ENCODE data around the gene NIF3L1.
A peak's percentile ranks its signal among the peaks of the same experiment; 100 is the strongest.

NIF3L1 gene, protein sequence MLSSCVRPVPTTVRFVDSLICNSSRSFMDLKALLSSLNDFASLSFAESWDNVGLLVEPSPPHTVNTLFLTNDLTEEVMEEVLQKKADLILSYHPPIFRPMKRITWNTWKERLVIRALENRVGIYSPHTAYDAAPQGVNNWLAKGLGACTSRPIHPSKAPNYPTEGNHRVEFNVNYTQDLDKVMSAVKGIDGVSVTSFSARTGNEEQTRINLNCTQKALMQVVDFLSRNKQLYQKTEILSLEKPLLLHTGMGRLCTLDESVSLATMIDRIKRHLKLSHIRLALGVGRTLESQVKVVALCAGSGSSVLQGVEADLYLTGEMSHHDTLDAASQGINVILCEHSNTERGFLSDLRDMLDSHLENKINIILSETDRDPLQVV

DNA sequence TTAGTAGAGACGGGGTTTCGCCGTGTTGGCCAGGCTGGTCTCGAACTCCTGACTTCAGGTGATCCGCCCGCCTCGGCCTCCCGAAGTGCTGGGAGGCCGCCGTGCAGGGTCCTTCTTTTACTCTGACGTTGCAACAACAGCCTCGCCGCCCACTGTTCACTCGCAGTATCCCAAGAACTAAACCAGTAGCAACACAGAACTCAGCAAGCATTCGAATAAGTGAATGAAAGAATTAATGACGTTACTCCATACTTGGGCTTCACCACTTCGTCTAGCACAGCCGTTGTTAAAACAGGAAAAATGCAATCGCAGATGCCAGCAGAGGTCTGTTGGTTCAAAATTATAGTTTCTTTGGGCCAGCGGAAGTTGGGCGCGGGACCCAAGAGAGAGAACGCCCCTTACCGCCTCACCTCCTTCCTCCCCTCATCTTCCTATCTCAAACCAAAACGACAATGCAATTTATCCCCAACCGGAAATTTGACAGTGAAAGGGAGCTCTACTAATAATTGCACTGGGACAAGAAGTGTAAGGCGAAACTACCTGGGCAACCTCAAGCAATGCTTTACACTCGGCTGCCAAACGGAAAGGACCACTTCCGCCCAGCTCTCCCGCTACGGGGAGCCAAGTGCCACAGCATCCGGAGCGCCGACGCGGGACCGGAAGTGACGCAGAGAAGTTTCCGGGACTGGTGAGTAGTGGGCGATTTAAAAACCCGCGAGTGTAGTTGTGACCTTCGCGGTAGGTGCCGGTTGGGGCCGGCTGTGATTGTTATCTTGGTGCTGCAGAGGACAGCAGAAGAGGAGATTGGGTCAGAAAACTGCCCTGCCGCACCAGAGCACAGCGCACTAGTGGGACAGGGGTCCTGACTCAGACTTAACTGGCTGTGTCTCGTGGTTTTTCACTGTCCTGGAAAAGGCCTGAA, at the start of gene NIF3L1, which contains the start of gene PPIL3:
NIF3L1 (plus strand) TSS at position 668 of the 922 bp plus-strand sequence. CDS start 2,573 bp downstream, outside the sequence.
PPIL3 (minus strand) TSS at position 374 of the 922 bp plus-strand sequence. CDS start 1,462 bp downstream, outside the sequence.
- peak; percentile 79 for DNase-seq

DNA sequence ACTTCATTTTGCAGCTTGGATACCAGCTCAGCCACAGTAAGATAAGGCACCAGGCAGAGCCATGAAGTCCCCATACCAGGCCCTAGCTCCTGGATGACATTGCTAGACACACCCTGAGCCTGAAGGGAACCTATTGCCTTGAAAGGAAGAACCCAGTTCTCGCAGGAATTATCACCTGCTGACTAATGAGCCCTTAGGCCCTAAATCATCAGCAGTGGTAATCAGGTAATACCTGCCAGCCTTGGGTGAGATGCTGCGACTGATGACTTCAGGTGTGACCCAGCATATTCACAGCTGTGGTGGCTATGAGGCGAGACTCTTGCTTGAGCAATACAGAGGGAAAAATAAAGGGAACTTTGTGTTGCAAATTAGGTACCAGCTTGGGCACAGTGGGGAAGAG, 49.7 kb upstream of the NIF3L1 start:
- DNase-seq = no peak

DNA sequence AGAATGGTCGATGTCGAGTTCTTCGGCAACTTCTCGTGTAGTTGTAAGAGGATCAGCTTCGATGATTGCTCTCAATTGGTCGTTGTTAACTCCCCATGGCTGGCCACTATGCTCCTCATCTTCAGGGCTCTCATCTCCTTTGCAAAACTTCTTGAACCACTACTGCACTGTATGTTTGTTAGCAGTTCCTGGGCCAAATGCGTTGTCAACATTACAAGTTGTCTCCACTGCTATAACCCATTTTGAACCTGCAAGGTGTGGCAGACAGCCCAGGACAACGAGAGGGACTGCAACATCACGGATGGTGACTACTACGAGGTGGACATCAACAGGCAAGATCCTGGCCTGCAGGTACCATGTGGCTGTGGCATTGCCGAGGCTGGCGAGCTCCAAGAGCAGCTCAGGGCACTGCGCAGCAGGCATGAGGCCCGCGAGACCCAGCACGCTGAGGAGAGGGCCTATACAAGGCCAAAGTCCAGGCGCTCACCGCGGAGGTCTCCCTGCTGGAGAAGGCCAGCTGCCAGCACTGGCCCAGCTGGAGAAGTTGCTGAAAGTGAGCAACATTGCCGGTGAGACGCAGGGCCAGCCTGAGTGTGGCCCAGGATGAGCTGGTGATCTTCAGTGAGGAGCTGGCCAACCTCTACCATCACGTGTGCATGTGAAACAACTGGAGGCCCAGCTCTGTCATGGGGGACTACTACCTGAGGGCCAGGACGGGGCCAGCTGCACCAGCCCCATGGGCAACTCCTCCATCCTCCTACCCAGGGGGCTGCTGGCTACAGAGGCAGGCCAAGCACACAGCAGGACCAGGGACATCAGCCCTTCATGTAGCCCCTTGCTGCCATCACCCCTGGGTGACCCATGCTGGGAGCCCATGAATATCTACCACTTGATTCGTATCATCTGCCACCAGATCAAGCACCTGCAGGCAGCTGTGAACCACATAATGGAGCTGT, 44.9 kb upstream of the NIF3L1 start:
- no peak for DNase-seq

DNA sequence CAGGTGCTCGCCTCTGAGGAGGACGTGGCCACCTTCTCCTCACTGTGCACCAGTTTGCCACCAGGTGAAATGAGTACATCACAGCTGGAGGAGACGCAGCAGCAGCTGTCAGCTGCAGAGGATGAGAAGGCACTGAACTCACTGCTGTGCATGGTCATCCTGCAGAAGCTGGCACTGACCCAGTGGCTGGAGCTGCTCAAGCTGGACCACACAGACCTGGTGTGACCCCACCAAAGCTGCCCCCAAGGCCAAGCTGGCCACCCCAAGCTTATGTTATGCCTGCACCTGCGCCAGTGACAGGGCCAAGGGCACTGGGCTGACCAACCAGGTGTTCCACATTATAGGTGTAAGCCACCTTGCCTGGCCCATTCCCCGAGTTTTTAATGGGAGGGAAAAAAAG, 44.0 kb upstream of the NIF3L1 start:
- no peak for DNase-seq

DNA sequence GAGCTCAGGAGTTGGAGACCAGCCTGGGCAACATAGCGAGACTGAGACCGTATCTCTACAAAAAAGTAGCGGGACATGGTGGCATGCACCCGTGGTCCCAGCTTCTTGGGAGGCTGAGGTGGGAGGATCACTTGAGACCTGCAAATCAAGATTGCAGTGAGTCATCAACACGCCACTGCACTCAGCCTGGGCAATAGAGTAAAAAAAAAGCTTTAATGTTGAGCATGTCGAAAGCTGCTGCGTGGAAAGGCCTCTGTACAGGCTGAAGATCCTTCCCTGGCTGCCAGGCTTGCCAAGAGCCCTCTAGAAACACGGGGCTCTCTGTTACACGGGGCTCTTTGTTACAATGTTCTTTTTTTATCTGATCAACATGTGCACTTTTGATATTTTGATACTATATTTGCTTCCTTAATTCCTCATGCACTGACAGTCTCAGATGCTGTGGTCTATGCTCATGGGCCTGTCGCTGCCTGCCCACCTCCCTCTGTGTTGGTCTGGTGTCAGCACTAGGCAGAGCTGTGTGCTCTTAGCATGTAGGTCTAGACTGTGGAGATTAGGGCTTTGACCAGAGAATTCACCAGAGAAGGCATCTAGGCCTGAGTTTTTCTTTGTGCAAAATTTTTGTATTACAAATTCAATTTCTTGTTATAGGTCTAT, 43.4 kb upstream of the NIF3L1 start:
- no peak for DNase-seq

DNA sequence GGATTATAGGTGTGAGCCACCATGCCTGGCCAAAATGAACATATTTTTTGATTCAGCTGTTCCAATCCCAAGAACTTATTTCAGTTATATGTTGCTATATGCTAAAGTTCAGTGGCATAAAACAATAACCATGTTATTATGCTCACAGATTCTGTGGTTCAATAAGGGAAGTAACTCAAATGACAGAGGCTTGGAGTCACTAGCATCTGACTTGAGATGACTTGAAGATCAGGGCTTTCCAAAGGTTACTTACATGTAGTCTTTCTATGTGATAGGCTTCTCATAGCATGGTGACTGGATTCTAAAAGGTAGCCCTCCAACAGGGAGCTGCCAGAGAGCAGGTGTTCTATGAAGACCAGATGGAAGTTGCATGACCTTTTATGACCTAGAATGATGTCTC, 41.9 kb upstream of the NIF3L1 start:
- DNase-seq = no peak

DNA sequence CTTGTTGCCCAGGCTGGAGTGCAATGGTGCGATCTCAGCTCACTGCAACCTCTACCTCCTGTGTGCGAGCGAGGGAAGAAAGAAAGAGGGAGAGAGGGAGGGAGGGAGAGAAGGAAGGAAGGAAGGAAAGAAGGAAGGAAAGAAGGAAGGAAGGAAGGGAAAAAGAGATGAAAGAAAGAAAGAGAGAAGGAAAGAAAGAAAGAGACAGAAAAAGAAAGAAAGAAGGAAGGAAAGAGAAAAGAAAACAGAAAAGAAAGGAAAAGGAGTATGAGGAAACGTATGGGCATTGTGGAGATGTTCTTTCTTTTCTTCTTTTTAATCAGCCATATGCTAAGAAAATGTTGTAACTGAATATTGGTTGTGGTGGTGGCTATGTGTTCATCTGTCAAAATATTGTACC, 41.2 kb upstream of the NIF3L1 start:
- DNase-seq = no peak

DNA sequence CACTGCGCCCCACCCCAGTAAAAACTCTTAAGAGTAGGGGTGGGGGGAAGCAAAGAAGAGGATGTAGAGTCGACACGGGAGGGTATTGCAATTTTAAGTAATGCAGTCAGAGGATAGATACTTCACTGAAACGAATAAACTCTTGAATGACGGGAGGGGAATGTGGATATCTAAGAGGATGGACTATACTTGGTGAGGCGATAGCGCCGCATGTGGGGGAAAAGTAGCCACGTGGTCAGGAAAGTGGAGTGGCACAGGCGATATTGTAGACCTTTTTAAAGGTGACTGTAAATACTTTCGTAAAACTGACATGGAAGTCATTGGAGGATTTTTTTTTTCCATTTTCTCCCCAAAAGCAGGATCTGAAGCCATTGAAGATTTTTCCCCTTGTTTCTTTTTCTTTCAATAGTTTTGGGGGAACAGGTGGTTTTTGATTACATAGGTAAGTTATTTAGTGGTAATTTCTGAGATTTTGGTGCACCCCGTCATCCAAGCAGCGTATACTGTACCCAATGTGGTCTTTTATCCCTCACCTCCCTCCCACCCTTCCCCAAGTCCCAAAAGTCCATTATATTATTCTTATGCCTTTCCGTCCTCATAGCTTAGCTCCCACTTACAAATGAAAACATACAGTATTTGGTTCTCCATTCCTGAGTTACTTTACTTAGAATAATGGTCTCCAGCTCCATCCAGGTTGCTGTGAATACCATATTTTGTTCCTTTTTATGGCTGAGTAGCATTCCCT, 38.5 kb upstream of the NIF3L1 start:
- DNase-seq = no peak

DNA sequence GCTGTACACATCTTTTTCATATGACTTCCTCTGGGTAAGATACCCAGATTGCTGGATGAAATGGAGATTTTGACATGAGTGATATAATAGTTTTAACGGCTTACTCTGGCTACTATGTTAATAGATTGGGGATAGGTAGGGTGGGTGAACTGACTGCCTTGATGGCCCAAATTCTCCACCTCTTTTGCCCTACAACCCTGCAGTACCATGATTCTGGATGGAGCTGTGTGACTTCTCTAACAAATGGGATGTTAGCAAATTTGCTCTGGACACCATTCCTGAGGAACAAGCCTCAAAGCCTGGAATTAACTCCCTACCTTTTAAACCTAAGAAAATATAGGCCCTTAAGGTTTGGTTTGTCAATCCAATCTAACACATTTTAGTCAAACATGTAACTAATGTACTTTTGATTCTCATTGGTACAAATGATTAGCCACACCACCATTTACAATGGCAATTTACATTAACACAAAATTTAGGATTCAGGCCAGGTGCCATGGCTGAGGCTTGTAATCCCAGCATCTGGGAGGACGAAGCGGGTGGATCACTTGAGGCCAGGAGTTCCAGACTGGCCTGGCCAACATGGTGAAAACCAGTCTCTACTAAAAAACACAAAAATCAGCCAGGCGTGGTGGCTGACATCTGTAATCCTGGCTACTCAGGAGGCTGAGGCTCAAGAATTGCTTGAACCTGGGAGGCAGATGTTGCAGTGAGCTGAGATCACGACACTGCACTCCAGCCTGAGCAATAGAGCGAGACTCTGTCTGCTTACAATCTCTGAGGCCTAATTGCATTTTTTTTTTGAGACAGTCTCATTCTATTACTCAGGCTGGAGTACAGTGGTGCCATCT, 37.5 kb upstream of the NIF3L1 start:
- DNase-seq = no peak

DNA sequence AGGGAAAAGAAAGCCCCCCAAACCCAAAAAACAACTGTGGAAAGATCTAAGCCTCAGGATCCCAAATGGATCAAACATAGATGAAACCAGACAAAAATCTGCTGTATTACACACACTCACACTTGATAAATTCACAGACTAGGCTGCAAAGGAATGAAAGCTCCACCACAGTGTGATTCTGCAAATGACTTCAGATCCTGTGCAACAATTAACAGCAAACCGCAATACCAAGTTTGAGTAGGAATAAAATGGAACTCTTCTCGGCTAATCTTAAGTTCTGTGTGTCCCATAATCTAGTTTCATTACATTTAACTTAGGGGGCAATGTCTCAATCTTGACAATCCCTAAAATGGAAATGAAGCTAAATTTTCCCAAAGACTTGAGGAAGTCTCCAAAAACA, 36.6 kb upstream of the NIF3L1 start:
- DNase-seq = no peak

DNA sequence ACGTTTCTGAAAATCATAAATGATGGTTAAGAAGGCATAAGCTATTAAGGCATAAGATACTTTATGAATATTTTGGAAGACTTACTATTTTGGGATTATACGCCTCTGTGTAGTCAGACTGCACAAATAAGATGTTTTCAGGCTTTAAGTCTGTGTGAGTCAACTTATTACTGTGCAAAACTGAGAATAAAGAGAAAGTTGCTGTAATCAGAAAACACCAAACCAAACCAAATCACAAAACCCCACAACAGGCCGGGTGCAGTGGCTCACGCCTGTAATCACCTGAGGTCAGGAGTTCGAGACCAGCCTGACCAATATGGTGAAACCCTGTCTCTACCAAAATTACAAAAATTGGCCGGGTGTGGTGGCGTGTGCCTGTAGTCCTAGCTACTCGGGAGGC, 32.4 kb upstream of the NIF3L1 start:
- DNase-seq = no peak

DNA sequence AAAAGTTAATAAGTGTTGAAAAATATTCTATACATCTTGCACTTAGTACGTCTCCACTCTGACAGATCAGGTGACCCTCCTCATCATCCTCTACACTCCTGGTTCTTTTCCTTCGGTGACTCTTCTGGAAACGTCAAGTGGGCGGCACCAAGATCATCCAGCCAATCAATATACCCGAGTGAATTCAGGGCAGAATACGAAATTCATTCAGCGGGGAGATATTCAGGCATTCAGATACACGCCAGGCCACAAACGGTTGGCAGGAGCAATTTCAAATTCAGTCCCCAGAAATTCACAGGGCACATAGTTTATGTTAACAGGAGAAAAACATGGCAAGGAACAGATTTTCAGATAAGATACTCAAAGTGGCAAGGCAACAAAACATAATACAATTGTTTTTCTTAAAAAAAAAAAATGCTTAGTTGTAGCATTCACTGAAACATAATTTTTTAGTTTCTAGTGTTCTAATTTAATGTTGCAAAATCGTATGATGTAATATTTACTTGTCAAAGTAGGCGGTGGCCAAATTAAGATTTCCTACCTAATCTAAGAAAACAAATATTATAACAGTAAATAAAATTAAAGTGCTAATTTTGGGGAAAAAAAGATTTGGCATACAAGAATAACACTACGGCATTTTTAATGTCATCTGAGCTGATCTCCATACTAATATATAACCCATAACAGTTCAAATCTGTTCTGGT, 28.9 kb upstream of the NIF3L1 start:
- no peak for DNase-seq

DNA sequence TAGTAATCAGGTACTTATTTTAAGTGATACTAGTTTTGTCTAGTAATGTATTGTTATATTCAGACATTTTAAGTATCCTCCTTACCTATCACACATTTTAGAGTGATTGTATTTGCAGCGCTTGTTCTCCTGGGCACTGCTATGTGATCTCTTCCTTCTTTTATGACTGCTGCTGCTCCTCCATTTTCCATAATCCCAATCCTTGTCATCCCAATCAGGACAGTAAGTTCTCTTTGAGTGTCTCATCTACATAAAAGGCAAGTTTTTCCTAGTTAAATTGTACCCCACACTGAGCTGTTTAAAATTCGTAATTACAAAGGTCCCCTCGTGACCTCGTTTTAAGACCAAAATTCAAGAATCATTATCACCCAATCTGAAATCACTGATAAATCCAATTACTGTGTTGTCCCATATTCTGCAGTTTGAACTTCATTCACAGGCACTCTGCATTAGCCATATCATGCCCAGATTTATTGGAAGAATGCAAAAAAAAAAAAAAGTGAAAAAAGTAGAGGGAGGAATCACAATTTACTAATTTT, 27.5 kb upstream of the NIF3L1 start:
- DNase-seq = no peak

DNA sequence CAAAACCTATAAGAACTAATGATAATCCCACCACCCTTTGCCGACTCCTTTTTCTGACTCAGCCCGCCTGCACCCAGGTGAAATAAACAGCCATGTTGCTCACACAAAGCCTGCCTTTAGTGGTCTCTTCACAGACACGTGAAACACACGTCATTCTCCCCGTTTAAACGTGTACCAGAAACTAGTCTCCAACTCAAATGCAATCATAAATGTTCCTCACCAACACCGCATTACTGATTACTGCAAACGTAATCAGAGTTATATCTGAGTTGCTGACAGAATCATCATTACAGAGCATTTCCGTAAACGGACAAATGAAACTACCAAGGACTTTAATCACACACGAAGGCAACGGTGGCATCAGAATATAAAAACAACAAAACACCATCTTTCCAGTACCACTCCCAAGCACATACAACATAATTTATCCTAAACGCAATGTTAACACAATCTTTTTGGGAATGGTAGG, 26.6 kb upstream of the NIF3L1 start:
- no peak for DNase-seq

DNA sequence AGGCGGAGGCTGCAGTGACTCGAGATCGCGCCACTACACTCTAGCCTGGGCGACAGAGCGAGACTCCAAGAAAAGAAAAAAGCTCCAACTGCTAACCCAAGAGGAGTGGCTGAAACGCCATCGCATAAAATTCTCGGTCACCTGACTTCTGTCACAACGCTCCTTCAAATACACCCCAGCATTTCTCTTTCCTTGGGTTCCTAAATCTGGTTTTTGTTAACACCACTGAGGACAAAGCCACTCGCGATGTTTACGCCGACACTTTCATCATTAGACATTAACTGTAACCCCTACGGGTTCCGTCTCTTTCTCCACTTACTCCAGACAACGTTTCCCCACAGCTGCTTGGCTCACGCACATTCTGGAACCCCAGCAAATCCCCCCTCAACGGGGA, 25.4 kb upstream of the NIF3L1 start:
- DNase-seq = no peak

DNA sequence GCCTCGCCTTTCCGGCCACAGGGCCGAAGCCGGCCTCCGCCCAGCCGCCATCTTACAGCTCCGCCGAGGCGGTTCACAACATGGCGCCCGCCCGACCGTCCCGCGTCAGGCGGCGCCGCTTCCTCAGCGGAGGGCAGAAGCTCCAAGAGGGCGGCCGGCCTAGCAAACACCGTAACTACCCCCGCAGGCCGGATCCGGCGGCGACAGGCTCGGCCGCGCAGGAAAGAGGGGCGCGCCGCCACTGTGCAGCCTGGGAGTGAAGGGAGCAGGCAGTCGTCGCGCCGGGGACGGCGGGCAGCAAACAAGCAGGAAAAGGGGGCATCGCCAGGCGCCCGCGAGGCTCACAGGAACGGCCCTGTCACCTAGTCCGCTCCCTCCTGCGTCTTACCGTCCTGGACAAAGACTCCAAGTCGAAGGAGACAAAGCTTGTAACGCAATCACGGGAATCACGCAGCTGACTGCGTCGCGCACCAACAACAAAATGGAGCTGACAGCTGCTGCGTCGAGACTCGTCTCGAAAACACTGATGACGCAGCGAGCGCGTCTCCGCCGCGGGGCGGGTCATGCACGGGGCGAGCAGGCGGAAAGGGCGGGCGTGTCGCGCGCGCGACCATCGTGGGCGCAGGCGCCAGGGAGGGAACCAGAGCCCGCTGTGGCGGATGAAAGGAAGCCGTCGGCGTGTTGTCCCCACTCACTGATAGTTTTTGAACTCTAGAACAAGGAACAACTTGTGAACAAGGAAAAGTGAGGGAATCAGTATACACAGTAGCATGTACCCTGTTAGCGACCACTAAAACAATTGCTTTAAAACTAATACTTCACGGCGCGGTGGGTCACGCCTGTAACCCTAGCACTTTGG, 24.8 kb upstream of the NIF3L1 start, which contains the start of gene CLK1:
CLK1 (minus strand) TSS at position 483 of the 859 bp plus-strand sequence. CDS start 2,796 bp downstream, outside the sequence.
- peak; percentile 67 for DNase-seq

DNA sequence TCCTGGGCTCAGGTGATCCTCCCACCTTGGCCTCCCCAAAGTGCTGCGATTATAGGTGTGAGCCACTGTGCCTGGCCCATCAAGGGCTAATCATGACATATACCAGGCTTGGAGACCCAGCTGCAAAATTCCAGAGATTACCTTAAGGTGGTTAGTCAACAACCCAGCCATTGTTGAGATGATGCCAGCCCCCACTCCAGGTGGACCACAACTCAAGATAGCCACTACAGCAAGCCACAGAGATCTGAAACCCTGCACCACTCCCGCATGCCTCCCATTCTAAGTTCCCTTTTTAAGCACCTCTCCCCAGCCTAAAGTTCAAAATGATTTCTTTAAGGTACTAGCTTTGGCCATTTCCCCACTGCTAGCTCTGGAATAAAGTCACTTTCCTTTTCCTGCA, 20.2 kb upstream of the NIF3L1 start:
- no peak for DNase-seq

DNA sequence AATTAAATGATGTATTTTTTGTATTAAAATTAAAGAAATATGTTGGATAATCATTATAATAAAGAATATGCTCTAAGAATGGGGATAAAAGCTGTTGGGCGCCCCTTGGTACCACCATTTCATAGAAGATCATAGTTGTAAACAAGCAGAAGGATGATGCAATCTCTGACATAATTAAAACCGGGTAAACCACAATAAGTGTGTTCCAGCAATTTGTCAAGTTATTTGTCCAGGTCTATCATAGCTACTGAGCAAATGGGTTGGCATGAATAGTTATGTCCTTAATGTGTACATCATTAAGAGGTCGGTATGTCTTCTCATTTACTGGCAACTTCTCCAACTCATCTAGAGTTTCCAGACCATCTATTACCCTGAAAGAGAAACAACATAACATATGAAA, 18.0 kb upstream of the NIF3L1 start:
- DNase-seq = no peak
